T1000 (cell line): Measurements from ENCODE around the gene DST.
A peak's percentile ranks its signal among the peaks of the same experiment; 100 is the strongest.
"Not testable (repeated sequence)": the region's sequence is repeated elsewhere in the genome, so short reads cannot be mapped to it uniquely, and the experiment has no call there.

Source experiments
- DNase-seq: peaks from one replicate; lab custom pipeline; 2025; ENCODE audit warnings: mixed read lengths; lab: John Stamatoyannopoulos, UW

DST gene

GRCh38 chr6:56515081-56515905 is 127.4 kb downstream of the DST start:
- DNase-seq, result no peak

DNA sequence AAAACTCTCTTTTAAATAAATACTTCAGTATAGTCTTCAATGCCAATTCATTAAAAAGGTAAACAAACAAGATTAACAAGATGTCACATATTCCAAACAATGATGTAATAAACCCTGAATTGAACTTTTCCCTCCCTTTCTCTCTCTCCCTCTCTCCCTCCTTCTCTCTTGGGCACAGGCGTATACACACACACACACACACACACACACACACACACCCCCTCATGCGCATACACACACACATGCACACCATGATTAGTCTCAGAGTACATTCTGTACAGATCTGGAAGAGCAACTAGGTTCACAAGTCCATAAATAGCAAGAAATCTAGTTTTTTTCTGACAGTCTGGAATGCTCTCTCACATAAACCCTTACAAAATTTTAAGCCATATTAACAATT is 128.3 kb downstream of the DST start:
- no peak for DNase-seq

- no peak for DNase-seq
Observed at GRCh38 chr6:56513631-56514030, 129.1 kb downstream of the DST start.

DNA sequence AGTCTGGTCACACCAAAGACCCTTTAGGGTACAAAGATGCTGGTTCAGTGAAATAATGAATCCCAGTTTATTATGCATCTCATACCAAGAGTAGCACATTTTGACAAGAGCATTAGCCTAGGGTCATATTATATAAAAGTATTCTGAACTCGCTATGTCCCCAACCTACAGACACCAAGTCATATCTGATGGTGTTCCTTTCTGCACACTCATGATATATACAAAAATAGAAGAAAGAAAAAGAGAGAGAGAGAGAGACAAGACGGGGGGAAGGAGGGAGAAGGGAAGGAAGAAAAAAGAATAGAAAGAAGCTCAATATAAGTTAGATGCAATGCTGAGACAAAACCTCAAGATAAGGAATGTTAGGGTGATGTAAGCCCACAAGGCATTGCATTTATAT is 131.1 kb downstream of the DST start:
- no peak for DNase-seq

- no peak for DNase-seq
Observed at GRCh38 chr6:56510984-56511531, 131.6 kb downstream of the DST start.

GRCh38 chr6:56509031-56509430 is 133.7 kb downstream of the DST start:
- no peak for DNase-seq

DNA sequence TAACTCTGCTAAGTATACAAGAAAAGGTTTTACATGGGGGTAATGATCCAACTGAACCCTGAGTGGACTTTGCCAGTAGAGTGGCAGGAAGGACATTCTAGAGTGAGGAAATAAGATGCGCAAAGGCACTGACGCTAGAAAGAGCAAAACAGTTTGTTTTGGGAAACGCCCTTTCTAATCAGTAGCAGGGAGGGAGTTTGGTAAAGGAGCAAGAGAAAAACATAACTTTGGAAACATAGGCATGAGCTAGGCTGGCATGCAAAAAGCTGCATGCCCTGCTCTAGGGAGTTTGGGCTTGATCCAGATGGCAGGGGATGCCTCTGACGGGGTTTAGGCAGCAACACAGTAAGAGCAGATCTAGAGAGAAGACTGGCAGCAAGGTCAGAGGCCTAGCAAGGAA is 135.2 kb downstream of the DST start:
- DNase-seq, result no peak

DNA sequence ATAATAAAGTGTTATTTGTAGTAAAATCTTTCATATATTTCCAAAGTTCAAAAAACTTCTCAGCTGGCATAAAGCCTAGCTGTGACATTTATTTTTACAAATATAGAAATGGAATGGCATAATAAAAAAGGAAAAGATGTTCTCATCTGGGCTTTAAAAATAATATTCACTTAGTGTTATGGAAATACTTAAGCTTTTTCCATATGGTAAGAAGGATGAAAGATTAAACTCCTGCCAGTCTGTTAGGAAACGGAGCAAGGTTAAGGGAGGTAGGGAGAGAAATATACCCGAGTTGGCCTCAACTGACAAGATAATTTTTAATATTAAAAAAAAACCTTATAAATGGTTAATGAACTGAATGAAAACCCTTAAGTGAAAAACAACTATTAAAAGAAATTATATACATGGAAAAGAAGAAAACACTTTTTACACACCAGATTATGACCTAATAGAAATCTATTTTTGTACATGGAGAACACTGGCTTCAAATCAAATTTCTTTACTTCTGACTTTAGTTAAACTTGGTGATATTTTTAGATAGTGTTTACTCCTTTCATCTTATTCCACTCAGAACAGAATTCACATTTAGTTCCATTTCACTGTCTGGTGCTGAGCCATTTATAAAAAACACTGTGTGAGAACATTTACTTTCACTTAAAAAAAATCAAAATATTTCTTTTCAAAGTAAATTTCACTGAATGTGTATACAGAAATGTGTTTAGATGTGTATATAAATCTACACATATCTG is 137.0 kb downstream of the DST start:
- DNase-seq, result no peak

DNA sequence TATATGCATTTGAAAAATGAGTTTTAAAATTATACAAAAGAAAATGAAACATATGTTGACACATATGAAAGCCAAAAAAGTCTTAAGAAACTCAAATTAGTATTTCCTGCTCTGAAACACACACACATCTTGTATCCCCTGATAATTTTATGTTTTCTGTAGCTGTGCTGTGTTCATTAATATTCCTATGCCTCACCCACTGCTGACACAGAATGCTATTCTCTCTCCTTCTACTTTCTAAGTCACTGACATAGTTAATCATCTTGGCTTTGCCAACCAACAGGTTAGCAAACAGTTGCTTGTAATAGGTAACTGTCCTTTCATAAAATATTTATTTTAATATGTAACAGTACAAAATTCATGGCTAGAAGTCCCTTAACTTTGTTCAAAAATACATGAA is 140.7 kb downstream of the DST start:
- DNase-seq, result no peak

GRCh38 chr6:56499095-56499494 is 143.6 kb downstream of the DST start:
- no peak for DNase-seq

DNA sequence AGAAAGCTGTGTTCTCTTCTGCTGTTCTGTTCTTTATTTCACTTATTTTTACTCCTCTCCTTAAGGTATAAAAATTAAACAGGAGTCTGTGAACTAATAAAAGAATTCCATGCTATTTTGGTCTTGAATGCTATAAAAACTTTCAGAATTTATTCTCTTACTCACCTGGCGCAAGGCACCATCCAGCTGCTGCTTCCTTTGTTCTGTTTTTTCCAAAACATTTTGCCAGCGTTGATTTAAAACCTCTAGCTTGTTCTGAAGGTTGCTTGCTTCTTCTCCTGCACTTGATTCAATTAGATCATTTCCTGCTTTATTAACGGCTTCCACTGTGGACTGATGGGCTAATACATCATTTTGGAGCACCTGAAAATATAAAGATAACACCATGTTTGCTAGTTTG is 145.0 kb downstream of the DST start:
- no peak for DNase-seq

DNA sequence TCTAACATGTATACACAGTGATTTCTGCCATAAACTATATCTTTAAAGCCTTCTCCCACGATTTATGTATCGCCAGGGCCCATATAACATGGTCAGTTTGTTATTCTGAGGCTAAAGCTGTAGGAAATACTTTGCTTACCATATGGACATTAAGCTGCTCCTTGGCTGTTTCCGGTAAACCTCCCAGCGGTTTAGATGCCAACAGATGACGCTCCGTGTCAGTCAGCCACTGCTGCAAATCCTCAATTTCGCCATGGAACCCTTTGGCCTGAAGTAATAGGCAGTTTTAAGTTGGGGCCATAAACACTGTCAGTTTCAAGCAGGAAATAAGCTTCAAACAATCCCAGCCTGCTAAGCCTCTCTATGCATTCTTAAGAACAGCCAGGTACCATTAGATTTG is 145.4 kb downstream of the DST start:
- no peak for DNase-seq

DNA sequence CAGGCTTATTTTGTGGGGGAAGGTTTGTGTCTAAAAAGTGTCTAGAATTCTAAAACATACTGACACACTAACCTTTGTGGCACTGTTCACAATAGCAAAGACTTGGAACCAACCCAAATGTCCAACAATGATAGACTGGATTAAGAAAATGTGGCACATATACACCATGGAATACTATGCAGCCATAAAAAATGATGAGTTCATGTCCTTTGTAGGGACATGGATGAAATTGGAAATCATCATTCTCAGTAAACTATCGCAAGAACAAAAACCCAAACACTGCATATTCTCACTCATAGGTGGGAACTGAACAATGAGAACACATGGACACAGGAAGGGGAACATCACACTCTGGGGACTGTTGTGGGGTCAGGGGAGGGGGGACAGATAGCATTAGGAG is 146.0 kb downstream of the DST start:
- DNase-seq, result not testable (repeated sequence)

DNA sequence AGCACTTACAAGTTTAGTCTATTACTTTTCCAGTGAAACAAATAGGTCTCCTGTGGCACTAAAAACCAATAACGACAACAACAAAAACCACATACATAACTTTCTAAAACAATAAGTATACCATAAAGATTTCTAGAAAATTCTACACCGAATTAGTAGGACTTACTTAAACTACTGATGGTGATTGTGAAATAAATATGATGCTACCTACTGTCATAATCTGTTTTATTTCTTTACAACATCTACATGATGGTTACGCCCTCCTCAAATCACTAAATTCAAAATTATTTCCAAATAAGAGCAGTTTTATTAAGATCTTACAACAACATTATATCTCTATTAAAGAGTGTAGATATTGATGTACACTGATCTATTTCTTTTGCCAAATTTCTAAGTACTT is 147.0 kb downstream of the DST start:
- DNase-seq, result no peak

DNA sequence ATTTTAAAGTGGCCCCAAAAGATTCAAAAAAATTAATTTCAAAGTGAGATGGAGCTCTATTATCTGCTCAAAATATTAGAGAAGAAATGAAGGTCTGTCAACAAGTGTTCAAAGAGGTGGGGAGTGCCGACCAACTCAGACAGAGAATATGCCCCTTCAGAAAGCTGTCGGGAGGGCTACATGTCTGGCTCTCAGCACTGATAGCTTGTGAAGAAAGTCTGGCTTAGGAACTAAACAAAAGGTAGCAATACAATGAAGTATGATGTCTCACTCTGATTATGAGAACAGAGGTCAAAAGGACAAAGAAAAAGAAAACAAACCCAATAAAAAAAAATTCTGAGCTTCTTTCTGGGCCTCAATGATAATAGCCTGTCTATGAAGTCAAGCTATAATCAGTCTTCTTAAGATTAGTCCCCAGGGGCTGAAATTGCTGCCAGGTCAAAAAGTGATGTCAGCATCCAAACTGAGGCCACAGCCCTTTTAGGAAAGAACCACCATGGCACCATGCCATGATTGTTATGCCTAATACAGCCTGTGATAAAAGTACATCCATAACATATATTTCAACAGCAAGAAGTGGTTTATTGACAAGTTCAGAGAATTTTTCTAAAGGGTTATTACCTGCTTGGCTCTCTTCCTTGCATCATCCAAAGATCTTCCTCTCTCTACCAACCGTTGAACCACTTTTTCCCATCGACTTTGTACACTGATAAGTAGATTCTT is 150.9 kb downstream of the DST start:
- DNase-seq, result peak; percentile 33

DNA sequence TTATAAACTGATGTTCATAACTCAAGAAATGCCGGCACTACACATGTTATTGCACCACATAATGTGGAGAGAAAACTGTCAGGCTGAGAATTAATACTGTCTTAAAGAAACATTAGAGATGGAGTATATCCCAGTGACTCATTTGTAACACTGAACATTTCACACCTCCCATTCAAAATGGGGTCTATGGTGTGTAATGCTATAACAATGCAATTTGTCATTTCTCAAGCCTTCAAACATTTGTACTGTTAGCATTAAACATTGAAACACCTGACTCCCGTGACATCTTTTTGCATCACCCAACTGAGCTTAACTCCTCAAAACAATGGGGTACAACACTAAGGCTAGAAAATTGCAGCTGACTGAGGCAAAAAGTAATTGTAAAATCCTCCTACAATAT is 151.7 kb downstream of the DST start:
- no peak for DNase-seq

DNA sequence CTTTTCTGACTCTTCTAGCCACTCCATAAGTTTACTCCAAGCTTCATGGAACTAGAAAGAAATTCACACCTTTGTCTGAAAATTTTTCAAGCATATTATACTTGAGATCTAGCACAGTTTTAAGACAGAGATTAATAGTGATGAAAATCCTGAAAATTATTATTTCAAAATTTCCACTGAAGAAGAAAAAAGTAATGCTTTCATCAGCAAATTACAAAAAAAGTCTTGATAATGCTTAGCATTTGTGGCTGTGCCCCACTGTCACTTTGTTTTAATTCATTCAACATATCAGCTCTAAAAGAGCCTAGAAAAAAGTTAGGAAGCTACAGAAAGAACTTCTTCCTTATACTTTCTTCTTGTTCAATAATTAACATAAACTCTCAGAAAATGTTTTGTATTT is 153.1 kb downstream of the DST start:
- DNase-seq, result no peak

- DNase-seq, result no peak
Observed at GRCh38 chr6:56488281-56488680, 154.4 kb downstream of the DST start.

GRCh38 chr6:56486681-56487080 is 156.0 kb downstream of the DST start:
- no peak for DNase-seq

- no peak for DNase-seq
Observed at GRCh38 chr6:56484669-56485068, 158.0 kb downstream of the DST start.

GRCh38 chr6:56483929-56484328 is 158.8 kb downstream of the DST start:
- DNase-seq, result no peak

DNA sequence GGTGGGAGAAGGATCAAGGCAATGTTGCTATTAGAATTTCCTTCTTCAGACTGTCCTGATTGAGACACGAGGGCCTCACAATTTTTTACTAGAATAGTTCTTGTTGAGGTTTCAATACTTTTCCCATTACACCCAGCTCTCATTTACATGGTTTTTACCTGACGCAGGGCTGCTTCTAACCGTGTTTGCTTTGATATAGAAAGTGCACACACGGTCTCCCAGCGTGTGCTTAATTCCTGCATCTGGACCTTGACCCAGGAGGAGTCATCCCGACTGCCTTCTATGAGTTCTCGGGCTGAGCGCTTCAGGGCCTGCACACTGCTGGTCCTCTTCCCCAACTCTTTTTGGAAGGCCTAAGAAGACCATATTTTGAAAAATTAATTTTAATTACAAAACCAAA is 160.2 kb downstream of the DST start:
- no peak for DNase-seq

GRCh38 chr6:56481957-56482356 is 160.7 kb downstream of the DST start:
- DNase-seq, result no peak
